ENCODE data around the gene ARID4B.

DNA sequence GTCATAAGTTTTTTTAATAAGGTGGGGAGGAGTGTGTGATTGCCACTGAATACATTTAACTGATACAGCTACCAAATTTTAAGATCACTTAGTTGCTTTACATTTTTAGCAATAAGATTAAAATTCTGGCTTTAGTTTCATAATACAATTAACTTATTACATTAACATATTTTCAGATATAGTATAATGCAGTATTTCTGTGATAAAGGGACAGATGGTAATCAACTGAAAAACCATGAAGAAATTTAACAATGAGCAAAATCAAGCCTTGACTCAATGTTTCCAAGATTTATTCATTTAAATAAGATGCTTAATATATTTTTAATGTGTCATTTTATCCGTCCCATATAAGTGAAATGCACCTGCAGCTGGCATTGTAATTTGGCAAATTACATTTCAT lies 203.3 kb downstream of the ARID4B start:
- TF ChIP-seq, protein P1, sequence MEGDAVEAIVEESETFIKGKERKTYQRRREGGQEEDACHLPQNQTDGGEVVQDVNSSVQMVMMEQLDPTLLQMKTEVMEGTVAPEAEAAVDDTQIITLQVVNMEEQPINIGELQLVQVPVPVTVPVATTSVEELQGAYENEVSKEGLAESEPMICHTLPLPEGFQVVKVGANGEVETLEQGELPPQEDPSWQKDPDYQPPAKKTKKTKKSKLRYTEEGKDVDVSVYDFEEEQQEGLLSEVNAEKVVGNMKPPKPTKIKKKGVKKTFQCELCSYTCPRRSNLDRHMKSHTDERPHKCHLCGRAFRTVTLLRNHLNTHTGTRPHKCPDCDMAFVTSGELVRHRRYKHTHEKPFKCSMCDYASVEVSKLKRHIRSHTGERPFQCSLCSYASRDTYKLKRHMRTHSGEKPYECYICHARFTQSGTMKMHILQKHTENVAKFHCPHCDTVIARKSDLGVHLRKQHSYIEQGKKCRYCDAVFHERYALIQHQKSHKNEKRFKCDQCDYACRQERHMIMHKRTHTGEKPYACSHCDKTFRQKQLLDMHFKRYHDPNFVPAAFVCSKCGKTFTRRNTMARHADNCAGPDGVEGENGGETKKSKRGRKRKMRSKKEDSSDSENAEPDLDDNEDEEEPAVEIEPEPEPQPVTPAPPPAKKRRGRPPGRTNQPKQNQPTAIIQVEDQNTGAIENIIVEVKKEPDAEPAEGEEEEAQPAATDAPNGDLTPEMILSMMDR (IDR thresholded peaks at IDR 0.05 in 4 of 5, conservative IDR thresholded peaks at IDR 0.05 in 1 of 5): no peak
- no peak for TF ChIP-seq POLR2A (IDR thresholded peaks at IDR 0.05)
